A549 (cell line): Measurements from ENCODE around the gene HOXD11. TPM values are rescaled to one million over a fixed set of nuclear protein-coding genes. Genes with fewer than 3 reads are reported as not detected.

Source experiments
- ATAC-seq, 2 experiments: fragments of 200-7000 bp in 1 of 2; fragments of >200 bp in 1 of 2; cut with Nextera tagmentation in 1 of 2; cut with Tn5 transposase in 1 of 2; 3 replicates each; pipeline versions ENCODE4 v1.8.0 to v1.9.1; 2018 to 2020; ENCODE audit warnings: mild to moderate bottlenecking in 1 of 2, moderate library complexity in 1 of 2
- CTCF ChIA-PET: fragments of 300-600 bp; sonication (Branson Sonifier 250); formaldehyde crosslinking; extraction: SDS; loops from one replicate; lab custom pipeline; 2021; ENCODE audit warnings: antibody characterized with exemption, inconsistent platforms; lab: Yijun Ruan, JAX
- POLR2A ChIA-PET: fragments of 350-600 bp; formaldehyde crosslinking; extraction: SDS; loops from one replicate; lab custom pipeline; 2021; ENCODE audit warnings: antibody characterized with exemption, inconsistent platforms; lab: Yijun Ruan, JAX
- DNase-seq, 2 experiments: peaks; one replicate each; pipeline versions ENCODE4 v3.0.0 to v3.0.0-alpha.2; 2011 to 2016; ENCODE audit warnings: low read depth in 1 of 2, low spot score in 1 of 2
- FAIRE-seq: peaks from 2 replicates; lab custom pipeline; 2011; peaks lifted over from hg19 to GRCh38; lab: Jason Lieb, UNC
- H3K27ac ChIP-seq, 2 experiments: fragments of >200 bp; sonication (Bioruptor Twin); formaldehyde crosslinking; 3 replicates each; pipeline ENCODE4 v1.5.1; 2016 to 2017
- H3K4me1 ChIP-seq: fragments of >200 bp; sonication (Bioruptor Twin); formaldehyde crosslinking; 3 replicates; pipeline ENCODE4 v1.6.1; 2016
- H3K4me2 ChIP-seq: fragments of >200 bp; sonication (Bioruptor Twin); formaldehyde crosslinking; 3 replicates; pipeline ENCODE4 v1.6.1; 2016
- H3K4me3 ChIP-seq: fragments of >200 bp; sonication (Bioruptor Twin); formaldehyde crosslinking; 3 replicates; pipeline ENCODE4 v1.5.1; 2016
- H3K9me3 ChIP-seq: fragments of >200 bp; sonication (Bioruptor Twin); formaldehyde crosslinking; 3 replicates; pipeline ENCODE4 v1.6.1; 2016
- BHLHE40 ChIP-seq: IDR thresholded peaks from 2 replicates; pipeline ENCODE4 v1.6.1; 2012; ENCODE audit warnings: low read depth, low read length, inconsistent platforms
- CBX8 ChIP-seq: fragments of 200-600 bp; sonication (generic); IDR thresholded peaks from 2 replicates; pipeline ENCODE4 v1.6.1; 2016
- CHD4 ChIP-seq: fragments of 200-600 bp; sonication (generic); IDR thresholded peaks from 2 replicates; pipeline ENCODE4 v1.6.1; 2016; ENCODE audit warnings: antibody characterized with exemption, mild to moderate bottlenecking, borderline replicate concordance
- EHMT2 ChIP-seq: fragments of 200-600 bp; sonication (generic); IDR thresholded peaks from 2 replicates; pipeline ENCODE4 v1.6.1; 2016; ENCODE audit warnings: antibody characterized with exemption, low read depth, mild to moderate bottlenecking, moderate library complexity
- ESRRA ChIP-seq: fragments of 150-350 bp; IDR thresholded peaks from 2 replicates; pipeline ENCODE4 v1.6.1; 2014; ENCODE audit warnings: mild to moderate bottlenecking, low read length, borderline replicate concordance
- FOSL2 ChIP-seq, 2 experiments: fragments of 450-650 bp in 1 of 2; fragments of >200 bp in 1 of 2; sonication (Bioruptor Twin) in 1 of 2; formaldehyde crosslinking; IDR thresholded peaks; 2 replicates each; pipeline versions ENCODE4 v1.5.0 to v1.6.1; 2016 to 2020; ENCODE audit warnings: mild to moderate bottlenecking in 1 of 2, moderate library complexity in 1 of 2
- HOXB5 ChIP-seq: fragments of 250-450 bp; sonication (Bioruptor Pico); IDR thresholded peaks from 2 replicates; pipeline ENCODE4 v1.5.0; 2020; ENCODE audit warnings: mild to moderate bottlenecking, moderate library complexity
- JUNB ChIP-seq: fragments of >200 bp; sonication (Bioruptor Twin); formaldehyde crosslinking; IDR thresholded peaks from 2 replicates; pipeline ENCODE4 v1.6.1; 2016
- KDM1A ChIP-seq: fragments of 200-600 bp; sonication (generic); IDR thresholded peaks from 2 replicates; pipeline ENCODE4 v1.6.1; 2016; ENCODE audit warnings: low read depth, mild to moderate bottlenecking
- MAX ChIP-seq: IDR thresholded peaks from 2 replicates; pipeline ENCODE4 v1.6.1; 2012
- NR3C1 ChIP-seq: fragments of >200 bp; sonication (Bioruptor Twin); formaldehyde crosslinking; IDR thresholded peaks from 3 replicates; pipeline ENCODE4 v1.6.1; 2017
- PBX3 ChIP-seq: IDR thresholded peaks from 2 replicates; pipeline ENCODE4 v1.6.1; 2012
- PHF8 ChIP-seq: fragments of 200-600 bp; sonication (generic); IDR thresholded peaks from 2 replicates; pipeline ENCODE4 v1.6.1; 2016; ENCODE audit warnings: low read depth, mild to moderate bottlenecking, antibody characterized with exemption, moderate library complexity, borderline replicate concordance
- POLR2A ChIP-seq: IDR thresholded peaks from 2 replicates; pipeline ENCODE4 v1.6.1; 2012; ENCODE audit warnings: mild to moderate bottlenecking, low read length
- RAD21 ChIP-seq, 2 experiments: fragments of >200 bp in 1 of 2; sonication (Bioruptor Twin) in 1 of 2; formaldehyde crosslinking in 1 of 2; IDR thresholded peaks in 1 of 2; conservative IDR thresholded peaks in 1 of 2; 2 replicates in 1 of 2; 3 replicates in 1 of 2; pipeline ENCODE4 v1.6.1; 2012 to 2018; ENCODE audit warnings: inconsistent platforms in 1 of 2
- RARB ChIP-seq: fragments of 250-450 bp; sonication (Bioruptor Pico); IDR thresholded peaks from 2 replicates; pipeline ENCODE4 v1.8.0; 2021; ENCODE audit warnings: mild to moderate bottlenecking, moderate library complexity
- RCOR1 ChIP-seq: fragments of 150-350 bp; IDR thresholded peaks from 2 replicates; pipeline ENCODE4 v1.6.1; 2014; ENCODE audit warnings: antibody characterized with exemption, low read length, low read depth
- SREBF2 ChIP-seq: fragments of 450-650 bp; IDR thresholded peaks from 2 replicates; pipeline ENCODE4 v1.6.1; 2014; ENCODE audit warnings: mild to moderate bottlenecking, moderate library complexity
- ZC3H11A ChIP-seq: fragments of 450-650 bp; IDR thresholded peaks from 2 replicates; pipeline ENCODE4 v1.6.1; 2014; ENCODE audit warnings: antibody characterized with exemption, mild to moderate bottlenecking
- ZFP36 ChIP-seq: fragments of 450-650 bp; IDR thresholded peaks from 2 replicates; pipeline ENCODE4 v1.6.1; 2014; ENCODE audit warnings: borderline replicate concordance; ENCODE audit not compliant: partially characterized antibody
- ZNF302 ChIP-seq: fragments of 250-450 bp; sonication (Bioruptor Pico); IDR thresholded peaks from 2 replicates; pipeline ENCODE4 v1.9.0; 2021; ENCODE audit warnings: inconsistent platforms, mild to moderate bottlenecking, moderate library complexity
- ZSCAN20 ChIP-seq: fragments of 250-450 bp; sonication (Bioruptor Pico); IDR thresholded peaks from 2 replicates; pipeline ENCODE4 v1.8.0; 2022; ENCODE audit warnings: mild to moderate bottlenecking, moderate library complexity
- WGBS: methylation state at CpG from one replicate; pipeline ENCODE4 v1.1.6; 2017; ENCODE audit errors: missing lambda C conversion rate; 5-methylcytosine and 5-hydroxymethylcytosine counted together
- polyA plus RNA-seq, 4 experiments: library from polyadenylated mRNA; depleted of rRNA in 3 of 4; stranded (reverse); fragments of >200 nt; fragmentation: RNase III in 1 of 4; extraction: RNeasy Plus Mini Kit Qiagen cat#74134 plus additional on column Dnase treatment in 1 of 4; gene quantifications; 2 replicates in 3 of 4; 3 replicates in 1 of 4; pipeline ENCODE4 v1.2.3, GENCODE V29; 2011 to 2017
- TF ChIP-seq, protein P1 (sequence below): fragments of 250-450 bp; sonication (Bioruptor Pico); IDR thresholded peaks from 2 replicates; pipeline ENCODE4 v1.5.0; 2021; ENCODE audit warnings: mild to moderate bottlenecking, moderate library complexity, borderline replicate concordance
- TF ChIP-seq, protein P2 (sequence below): fragments of >200 bp; sonication (Bioruptor Twin); formaldehyde crosslinking; IDR thresholded peaks from 3 replicates; pipeline ENCODE4 v1.6.1; 2016
- TF ChIP-seq, protein P3 (sequence below): fragments of 450-650 bp; IDR thresholded peaks from 2 replicates; pipeline ENCODE4 v1.6.1; 2014; ENCODE audit warnings: antibody characterized with exemption
- TF ChIP-seq, protein P4 (sequence below): fragments of >200 bp; sonication (Bioruptor Twin); formaldehyde crosslinking; IDR thresholded peaks from 2 replicates; pipeline ENCODE4 v1.6.1; 2016

Gene HOXD11
- polyA plus RNA-seq, 2 of the 4 experiments (the other 2 are of a cell fraction), result 2.6 to 4.8 TPM

- no peaks in the 10 kb centered on the region for H3K4me1 ChIP-seq
- ATAC-seq (no peak), DNase-seq (no peak), FAIRE-seq (no peak)
- no peak overlapping the region for H3K4me3 ChIP-seq
- ChIA-PET POLR2A (no interaction called here), CTCF (interaction anchor here (0.6 to 1.2 kb wide), 4 partner anchors 8 to 1690 kb away, joined by 3 to 10 read pairs (median 4); no protein-coding TSS in a partner anchor)
- 71% methylated on average over 36 of the region's 58 CpGs for WGBS
- no peaks in the 10 kb centered on the region for H3K9me3 ChIP-seq
- no peak for TF ChIP-seq ZSCAN20 (CRISPR knock-in tag)
- no peak for TF ChIP-seq BHLHE40
- no peak for TF ChIP-seq ZFP36
- no peak for TF ChIP-seq CBX8
- no peak for TF ChIP-seq RARB (CRISPR knock-in tag)
- TF ChIP-seq EHMT2, result no peak
- no peak for TF ChIP-seq HOXB5 (CRISPR knock-in tag)
- TF ChIP-seq ZNF302, result no peak
- no peak for TF ChIP-seq SREBF2
- no peak for TF ChIP-seq PBX3
- no peak for TF ChIP-seq POLR2A
- TF ChIP-seq, protein P1, sequence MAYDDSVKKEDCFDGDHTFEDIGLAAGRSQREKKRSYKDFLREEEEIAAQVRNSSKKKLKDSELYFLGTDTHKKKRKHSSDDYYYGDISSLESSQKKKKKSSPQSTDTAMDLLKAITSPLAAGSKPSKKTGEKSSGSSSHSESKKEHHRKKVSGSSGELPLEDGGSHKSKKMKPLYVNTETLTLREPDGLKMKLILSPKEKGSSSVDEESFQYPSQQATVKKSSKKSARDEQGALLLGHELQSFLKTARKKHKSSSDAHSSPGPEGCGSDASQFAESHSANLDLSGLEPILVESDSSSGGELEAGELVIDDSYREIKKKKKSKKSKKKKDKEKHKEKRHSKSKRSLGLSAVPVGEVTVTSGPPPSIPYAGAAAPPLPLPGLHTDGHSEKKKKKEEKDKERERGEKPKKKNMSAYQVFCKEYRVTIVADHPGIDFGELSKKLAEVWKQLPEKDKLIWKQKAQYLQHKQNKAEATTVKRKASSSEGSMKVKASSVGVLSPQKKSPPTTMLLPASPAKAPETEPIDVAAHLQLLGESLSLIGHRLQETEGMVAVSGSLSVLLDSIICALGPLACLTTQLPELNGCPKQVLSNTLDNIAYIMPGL (CRISPR knock-in tag), result no peak
- TF ChIP-seq ZC3H11A, result no peak
- TF ChIP-seq, protein P2, sequence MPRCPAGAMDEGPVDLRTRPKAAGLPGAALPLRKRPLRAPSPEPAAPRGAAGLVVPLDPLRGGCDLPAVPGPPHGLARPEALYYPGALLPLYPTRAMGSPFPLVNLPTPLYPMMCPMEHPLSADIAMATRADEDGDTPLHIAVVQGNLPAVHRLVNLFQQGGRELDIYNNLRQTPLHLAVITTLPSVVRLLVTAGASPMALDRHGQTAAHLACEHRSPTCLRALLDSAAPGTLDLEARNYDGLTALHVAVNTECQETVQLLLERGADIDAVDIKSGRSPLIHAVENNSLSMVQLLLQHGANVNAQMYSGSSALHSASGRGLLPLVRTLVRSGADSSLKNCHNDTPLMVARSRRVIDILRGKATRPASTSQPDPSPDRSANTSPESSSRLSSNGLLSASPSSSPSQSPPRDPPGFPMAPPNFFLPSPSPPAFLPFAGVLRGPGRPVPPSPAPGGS, result no peak
- no peak for TF ChIP-seq MAX
- no peak for TF ChIP-seq RCOR1
- TF ChIP-seq PHF8, result no peak
- no peak overlapping the region for H3K4me2 ChIP-seq
- no peak overlapping the region for H3K27ac ChIP-seq
These were observed 35.5 kb upstream of the HOXD11 start for GRCh38 chr2:176071330-176072291.

GRCh38 chr2:176072292-176072669, 34.8 kb upstream of the HOXD11 start:
- 52% methylated on average over 5 of the region's 5 CpGs for WGBS
- TF ChIP-seq JUNB (no peak), ESRRA (no peak), KDM1A (no peak), RAD21 (conservative IDR thresholded peaks at IDR 0.05 in 1 of 2, IDR thresholded peaks at IDR 0.05 in 1 of 2) (no peak), NR3C1 (no peak), CHD4 (no peak), FOSL2 (IDR thresholded peaks at IDR 0.05) (no peak), FOSL2 (CRISPR knock-in tag; IDR thresholded peaks at IDR 0.05) (no peak)
- TF ChIP-seq, protein P3, sequence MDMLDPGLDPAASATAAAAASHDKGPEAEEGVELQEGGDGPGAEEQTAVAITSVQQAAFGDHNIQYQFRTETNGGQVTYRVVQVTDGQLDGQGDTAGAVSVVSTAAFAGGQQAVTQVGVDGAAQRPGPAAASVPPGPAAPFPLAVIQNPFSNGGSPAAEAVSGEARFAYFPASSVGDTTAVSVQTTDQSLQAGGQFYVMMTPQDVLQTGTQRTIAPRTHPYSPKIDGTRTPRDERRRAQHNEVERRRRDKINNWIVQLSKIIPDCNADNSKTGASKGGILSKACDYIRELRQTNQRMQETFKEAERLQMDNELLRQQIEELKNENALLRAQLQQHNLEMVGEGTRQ, result no peak
- TF ChIP-seq, protein P4, sequence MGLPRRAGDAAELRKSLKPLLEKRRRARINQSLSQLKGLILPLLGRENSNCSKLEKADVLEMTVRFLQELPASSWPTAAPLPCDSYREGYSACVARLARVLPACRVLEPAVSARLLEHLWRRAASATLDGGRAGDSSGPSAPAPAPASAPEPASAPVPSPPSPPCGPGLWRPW, result no peak
- no peak overlapping the region for H3K4me2 ChIP-seq

More at GRCh38 chr2:176072292-176072669, 34.8 kb upstream of the HOXD11 start:
- H3K9me3 ChIP-seq, result no peaks in the 10 kb centered on the region
- ATAC-seq, result no peak
- H3K4me3 ChIP-seq, result no peak overlapping the region
- H3K27ac ChIP-seq, result no peak overlapping the region
- ChIA-PET CTCF (interaction anchor here (0.7 kb wide), 1 partner anchor 714 kb away, joined by 4 read pairs; no protein-coding TSS in a partner anchor), POLR2A (no interaction called here)
- FAIRE-seq, result no peak
- DNase-seq, result no peak
- no peaks in the 10 kb centered on the region for H3K4me1 ChIP-seq
